Fibroblast of mammary gland (primary cell): ENCODE data around the gene UFD1.

ENCODE experiments used
- DNase-seq: peaks from one replicate; pipeline ENCODE4 v3.0.0-alpha.2; 2010; ENCODE audit warnings: low read depth
- H3K4me3 ChIP-seq: 2 replicates; pipeline ENCODE4 v1.5.1; 2011; ENCODE audit warnings: low read depth, mild to moderate bottlenecking, low read length, moderate library complexity; ENCODE audit not compliant: control insufficient read depth
- CTCF ChIP-seq: conservative IDR thresholded peaks from 2 replicates; pipeline ENCODE4 v1.5.1; 2011; ENCODE audit warnings: low read depth, low read length, inconsistent platforms; ENCODE audit not compliant: control insufficient read depth, insufficient read depth

The UFD1 gene

GRCh38 chr22:19525116-19525660, 46.2 kb upstream of the UFD1 start:
- TF ChIP-seq CTCF, result no peak
- H3K4me3 ChIP-seq, result no peak overlapping the region
- DNase-seq, result no peak

GRCh38 chr22:19524170-19525115, 45.5 kb upstream of the UFD1 start, which contains the start of gene CLDN5:
Gene CLDN5, minus strand, starts transcription at chr22:19524410. Its CDS starts 155 bp downstream, at chr22:19524255.
- no peak within 1 kb of the TSS for H3K4me3 ChIP-seq
- no peak for DNase-seq
- no peak for TF ChIP-seq CTCF

GRCh38 chr22:19523240-19524169, 44.5 kb upstream of the UFD1 start:
- DNase-seq, result peak; percentile 21
- H3K4me3 ChIP-seq, result no peak overlapping the region
- TF ChIP-seq CTCF, result no peak

- DNase-seq, result no peak
- no peak overlapping the region for H3K4me3 ChIP-seq
- TF ChIP-seq CTCF, result no peak
Observed at GRCh38 chr22:19522881-19523239, 43.9 kb upstream of the UFD1 start.

- DNase-seq, result no peak
- no peak for TF ChIP-seq CTCF
- no peak overlapping the region for H3K4me3 ChIP-seq
Observed at GRCh38 chr22:19522190-19522880, 43.3 kb upstream of the UFD1 start.
